ENCODE measurements around the gene PANK2. TPM values are rescaled to one million over a fixed set of nuclear protein-coding genes. Genes with fewer than 3 reads are reported as not detected.
A peak's percentile ranks its signal among the peaks of the same experiment; 100 is the strongest.
"Not testable (repeated sequence)": the region's sequence is repeated elsewhere in the genome, so short reads cannot be mapped to it uniquely, and the experiment has no call there.

The PANK2 gene
- total RNA-seq, 3 donors from 2014 or later: 27.6 to 42.3 (median 29.6) TPM

DNA sequence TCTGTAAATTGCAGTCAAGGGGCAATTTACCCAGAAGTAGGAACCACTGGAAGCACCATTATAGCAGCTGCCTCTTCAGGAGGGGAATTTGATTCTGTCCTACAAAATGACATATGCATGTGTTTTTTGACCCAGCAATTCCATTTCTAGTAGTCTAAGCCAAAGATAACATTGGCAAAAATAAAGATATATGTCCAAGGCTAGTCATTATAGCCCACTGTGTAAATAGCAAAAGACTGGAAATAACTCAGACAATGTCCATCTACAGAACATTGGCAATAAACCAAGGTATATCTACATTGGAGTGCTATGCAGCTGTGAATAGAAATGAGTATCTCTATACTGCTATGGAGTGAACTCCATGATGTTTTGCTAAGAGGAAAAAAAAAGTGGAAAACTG lies 12.5 kb upstream of the PANK2 start:
- Histone ChIP-seq H3K36me3 (ENCODE audit: low read depth) (no peaks in the 10 kb centered on the region), H3K4me1 (ENCODE audit: low read depth) (no peaks in the 10 kb centered on the region), H3K4me3 (no peak overlapping the region), H3K9me3 (no peaks in the 10 kb centered on the region)
- DNase-seq: no peak
- TF ChIP-seq, protein P1, sequence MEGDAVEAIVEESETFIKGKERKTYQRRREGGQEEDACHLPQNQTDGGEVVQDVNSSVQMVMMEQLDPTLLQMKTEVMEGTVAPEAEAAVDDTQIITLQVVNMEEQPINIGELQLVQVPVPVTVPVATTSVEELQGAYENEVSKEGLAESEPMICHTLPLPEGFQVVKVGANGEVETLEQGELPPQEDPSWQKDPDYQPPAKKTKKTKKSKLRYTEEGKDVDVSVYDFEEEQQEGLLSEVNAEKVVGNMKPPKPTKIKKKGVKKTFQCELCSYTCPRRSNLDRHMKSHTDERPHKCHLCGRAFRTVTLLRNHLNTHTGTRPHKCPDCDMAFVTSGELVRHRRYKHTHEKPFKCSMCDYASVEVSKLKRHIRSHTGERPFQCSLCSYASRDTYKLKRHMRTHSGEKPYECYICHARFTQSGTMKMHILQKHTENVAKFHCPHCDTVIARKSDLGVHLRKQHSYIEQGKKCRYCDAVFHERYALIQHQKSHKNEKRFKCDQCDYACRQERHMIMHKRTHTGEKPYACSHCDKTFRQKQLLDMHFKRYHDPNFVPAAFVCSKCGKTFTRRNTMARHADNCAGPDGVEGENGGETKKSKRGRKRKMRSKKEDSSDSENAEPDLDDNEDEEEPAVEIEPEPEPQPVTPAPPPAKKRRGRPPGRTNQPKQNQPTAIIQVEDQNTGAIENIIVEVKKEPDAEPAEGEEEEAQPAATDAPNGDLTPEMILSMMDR (IDR thresholded peaks at IDR 0.05): no peak
- ATAC-seq: no peak
- intact Hi-C loops (cut with DNase I, micrococcal nuclease): no loop called here

DNA sequence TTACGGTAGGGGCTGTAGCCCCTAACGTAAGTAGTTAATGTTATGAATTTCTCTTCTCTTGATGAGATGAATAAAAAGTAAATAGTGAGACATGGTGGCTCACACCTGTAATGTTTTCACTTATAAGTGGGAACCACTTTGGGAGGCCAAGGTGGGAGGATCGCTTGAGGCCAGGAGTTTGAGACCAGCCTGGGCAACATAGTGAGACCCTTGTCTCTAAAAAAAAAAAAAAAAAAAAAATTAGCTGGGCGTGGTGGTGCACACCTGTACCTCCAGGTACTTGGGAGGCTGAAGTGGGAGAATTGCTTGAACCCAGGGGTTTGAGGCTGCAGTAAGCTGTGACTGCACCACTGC lies 10.3 kb upstream of the PANK2 start:
- intact Hi-C loops (cut with DNase I, micrococcal nuclease); H3K4me3 ChIP-seq; DNase-seq; ATAC-seq; H3K9me3 ChIP-seq; H3K36me3 ChIP-seq (ENCODE audit: low read depth); H3K4me1 ChIP-seq (ENCODE audit: low read depth): not testable (repeated sequence)

DNA sequence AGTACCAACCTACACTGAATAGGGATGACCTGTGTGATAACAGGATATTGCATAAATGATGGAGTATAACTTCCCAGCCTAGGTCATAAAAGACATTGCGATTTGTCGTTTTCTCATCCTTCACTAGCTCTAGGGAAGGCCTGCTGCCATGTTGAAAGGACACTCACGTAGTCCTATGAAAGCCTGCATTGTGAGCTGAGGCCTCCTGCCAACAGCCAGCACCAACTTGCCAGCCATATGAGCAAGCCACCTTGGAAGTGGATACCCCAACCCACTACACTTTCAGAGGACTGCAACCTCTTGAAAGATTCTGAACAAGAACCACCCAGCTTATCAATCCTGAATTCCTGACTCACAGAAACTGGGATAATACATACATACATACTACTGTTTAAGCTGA lies 3.5 kb upstream of the PANK2 start:
- H3K4me3 ChIP-seq: no peak overlapping the region
- peaks cover 15% of the 10 kb centered on the region for H3K4me1 ChIP-seq (ENCODE audit: low read depth)
- no peaks in the 10 kb centered on the region for H3K36me3 ChIP-seq (ENCODE audit: low read depth)
- no peak for ATAC-seq
- TF ChIP-seq, protein P1 (IDR thresholded peaks at IDR 0.05): no peak
- no peak for DNase-seq
- intact Hi-C loops (cut with DNase I, micrococcal nuclease): no loop called here
- no peaks in the 10 kb centered on the region for H3K9me3 ChIP-seq

DNA sequence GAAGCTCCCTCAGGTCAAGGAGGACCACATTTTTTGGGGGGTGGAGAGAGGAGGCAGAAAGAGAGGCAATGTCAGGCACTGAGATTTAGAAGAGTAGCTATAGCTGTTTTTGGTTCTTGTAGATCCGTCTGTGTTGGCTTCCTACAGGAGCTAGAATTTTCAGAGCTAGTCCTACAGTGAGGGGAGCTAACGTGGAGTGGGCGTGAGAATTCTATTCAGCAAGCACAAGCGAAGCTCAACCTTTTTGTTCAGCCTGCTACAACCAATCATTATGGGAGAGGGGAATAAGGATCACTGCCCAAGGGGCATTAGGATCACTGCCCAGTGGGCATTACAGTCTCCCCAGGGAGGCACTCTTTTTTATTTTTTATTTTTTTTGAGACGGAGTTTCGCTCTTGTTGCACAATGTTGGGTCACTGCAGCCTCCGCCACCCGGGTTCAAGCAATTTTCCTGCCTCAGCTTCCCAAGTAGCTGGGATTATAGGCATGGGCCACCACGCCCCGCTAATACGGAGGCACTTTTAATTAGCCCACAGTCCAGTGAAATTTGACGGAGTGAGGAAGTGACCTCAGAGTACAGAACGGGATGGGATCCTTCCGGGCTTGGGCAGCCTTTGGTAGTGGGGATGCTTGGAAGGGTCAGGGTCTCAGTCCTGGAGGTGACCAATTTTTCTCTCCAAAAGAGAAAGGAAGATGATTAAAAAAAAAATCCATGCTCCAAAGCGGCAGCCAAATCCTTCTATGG lies 1.1 kb upstream of the PANK2 start:
- intact Hi-C loops (cut with DNase I, micrococcal nuclease): no loop called here
- peak in 1 of 3 donors; percentile 32 for DNase-seq

DNA sequence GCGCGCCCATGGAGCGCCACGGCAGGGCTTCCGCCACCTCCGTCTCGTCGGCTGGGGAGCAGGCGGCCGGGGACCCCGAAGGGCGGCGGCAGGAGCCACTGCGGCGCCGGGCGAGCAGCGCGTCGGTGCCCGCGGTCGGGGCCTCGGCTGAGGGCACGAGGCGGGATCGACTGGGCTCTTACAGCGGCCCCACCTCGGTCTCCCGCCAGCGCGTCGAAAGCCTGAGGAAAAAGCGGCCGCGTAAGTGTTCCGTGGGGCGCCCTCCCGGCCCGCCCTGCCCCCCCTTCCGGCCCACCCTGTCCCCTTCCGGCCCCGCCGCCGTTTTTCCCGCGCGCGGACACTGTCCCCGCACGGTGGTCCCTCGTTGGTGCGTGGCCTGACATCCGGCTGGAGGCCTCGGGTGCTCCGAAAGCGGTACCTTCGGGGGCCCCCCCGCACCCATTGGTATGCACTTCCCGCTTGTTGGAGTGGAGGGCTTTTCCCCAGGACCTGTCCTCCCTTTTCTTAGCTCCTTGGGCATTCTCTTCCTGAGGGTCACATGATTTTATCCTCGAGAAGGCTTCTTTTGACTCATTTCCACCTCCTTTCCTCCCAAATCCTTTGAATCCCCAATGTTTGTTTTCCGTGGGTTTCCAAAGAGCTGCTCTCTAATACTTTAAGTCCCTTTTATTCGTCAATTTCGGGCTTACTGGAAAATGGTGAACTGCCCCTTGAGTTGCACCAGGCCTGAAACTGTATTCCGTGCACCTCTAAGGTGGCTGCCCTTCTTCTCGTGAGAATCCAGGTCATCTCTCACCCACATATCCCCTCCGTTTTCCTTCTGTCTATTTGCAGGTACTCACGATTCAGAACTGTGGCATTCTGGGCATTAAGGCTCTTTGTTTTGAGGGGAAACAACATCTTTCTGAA lies 556 bp downstream of the PANK2 start:
- H3K4me3 ChIP-seq: peak overlapping the region; percentile 100
- TF ChIP-seq, protein P1 (IDR thresholded peaks at IDR 0.05): no peak
- ATAC-seq (peak; percentile 39), DNase-seq (peak; percentile 57 to 79 (median 67))
- intact Hi-C loops (cut with DNase I, micrococcal nuclease): no loop called here
- peaks cover 42% of the 10 kb centered on the region for H3K4me1 ChIP-seq (ENCODE audit: low read depth)
- no peaks in the 10 kb centered on the region for H3K9me3 ChIP-seq
- no peaks in the 10 kb centered on the region for H3K36me3 ChIP-seq (ENCODE audit: low read depth)

More for the DNA sequence above, 1.1 kb upstream of the PANK2 start:
- Histone ChIP-seq H3K4me1 (ENCODE audit: low read depth) (peaks cover 33% of the 10 kb centered on the region), H3K36me3 (ENCODE audit: low read depth) (no peaks in the 10 kb centered on the region), H3K9me3 (no peaks in the 10 kb centered on the region), H3K4me3 (peak overlapping the region; percentile 100)
- TF ChIP-seq, protein P1 (IDR thresholded peaks at IDR 0.05): no peak
- ATAC-seq: no peak

DNA sequence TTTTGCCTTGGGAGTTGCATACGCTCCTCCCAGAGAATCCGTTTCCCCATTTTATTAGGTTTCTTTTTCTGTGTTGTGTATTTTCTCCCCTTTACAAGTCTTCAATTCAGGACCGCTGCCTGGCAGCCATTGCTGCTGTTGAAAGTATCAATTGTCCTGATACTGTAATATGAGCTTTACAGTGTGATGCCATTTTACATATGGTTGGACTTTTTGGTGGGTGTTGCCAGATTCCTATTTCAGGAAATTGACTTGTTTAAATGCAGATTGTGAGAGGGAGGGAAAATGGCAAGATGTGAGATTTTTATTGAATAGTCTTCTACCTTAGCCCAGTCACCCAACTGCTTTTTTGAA lies 1.2 kb downstream of the PANK2 start:
- ATAC-seq: no peak
- no peak for DNase-seq
- TF ChIP-seq, protein P1 (IDR thresholded peaks at IDR 0.05): peak; percentile 3
- peak overlapping the region; percentile 100 for H3K4me3 ChIP-seq
- intact Hi-C loops (cut with DNase I, micrococcal nuclease): no loop called here
- no peaks in the 10 kb centered on the region for H3K9me3 ChIP-seq
- H3K4me1 ChIP-seq (ENCODE audit: low read depth): peaks cover 46% of the 10 kb centered on the region
- no peaks in the 10 kb centered on the region for H3K36me3 ChIP-seq (ENCODE audit: low read depth)

Measured in mucosa of descending colon (tissue), 3 donors.